GM21825 (cell line): Measurements from ENCODE around the gene PRKCZ.
"Not testable (repeated sequence)": the region's sequence is repeated elsewhere in the genome, so short reads cannot be mapped to it uniquely, and the experiment has no call there.

Experiments used
- ATAC-seq: cut with Tn5 transposase; IDR thresholded peaks from one replicate; pipeline ENCODE4 v1.9.1; 2021; ENCODE audit warnings: mild to moderate bottlenecking, moderate library complexity; ENCODE audit not compliant: unreplicated experiment

The PRKCZ gene

GRCh38 chr1:2147869-2148268 is 97.7 kb downstream of the PRKCZ start:
- not testable (repeated sequence) for ATAC-seq

DNA sequence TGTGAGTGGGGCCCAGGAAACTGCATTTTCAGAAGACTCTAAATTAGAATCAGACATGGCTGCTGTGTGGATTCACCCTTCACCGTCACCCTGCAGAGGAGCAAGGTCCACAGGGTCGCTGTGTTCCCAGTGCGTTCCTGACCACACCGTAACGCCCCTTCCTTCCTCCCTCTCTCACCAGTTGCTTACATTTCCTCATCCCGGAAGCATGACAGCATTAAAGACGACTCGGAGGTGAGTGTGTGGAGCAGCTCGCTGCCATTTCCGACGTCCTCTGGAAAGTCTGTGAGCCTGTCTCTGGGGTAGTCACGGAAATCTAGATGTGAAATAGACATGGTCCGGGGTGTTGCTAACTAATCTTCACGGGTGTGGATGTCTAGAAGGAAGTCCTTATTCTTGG is 98.5 kb downstream of the PRKCZ start:
- ATAC-seq, result no peak

- no peak for ATAC-seq
These were observed 100.6 kb downstream of the PRKCZ start for GRCh38 chr1:2150801-2151200.

GRCh38 chr1:2151252-2151651 is 101.0 kb downstream of the PRKCZ start:
- ATAC-seq, result no peak

- no peak for ATAC-seq
These were observed 101.7 kb downstream of the PRKCZ start for GRCh38 chr1:2151911-2152310.

GRCh38 chr1:2152954-2153353 is 102.7 kb downstream of the PRKCZ start:
- no peak for ATAC-seq

GRCh38 chr1:2154022-2154421 is 103.8 kb downstream of the PRKCZ start:
- no peak for ATAC-seq

GRCh38 chr1:2155147-2155598 is 105.0 kb downstream of the PRKCZ start:
- no peak for ATAC-seq

DNA sequence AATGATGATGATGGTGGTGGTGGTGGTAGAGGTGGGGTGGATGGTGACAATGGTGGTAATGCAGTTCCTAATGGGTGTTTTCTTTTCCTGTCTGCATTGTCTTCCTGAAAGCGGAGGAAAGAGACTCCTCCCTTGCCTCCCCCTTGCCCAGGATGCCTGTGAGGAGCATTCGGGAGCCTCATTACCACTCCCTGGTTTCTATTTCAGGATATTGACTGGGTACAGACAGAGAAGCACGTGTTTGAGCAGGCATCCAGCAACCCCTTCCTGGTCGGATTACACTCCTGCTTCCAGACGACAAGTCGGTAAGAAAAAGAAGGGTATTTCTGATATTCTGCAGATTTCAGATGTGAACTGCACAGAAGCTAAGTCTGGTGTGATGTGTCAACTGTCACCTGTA is 105.6 kb downstream of the PRKCZ start:
- ATAC-seq, result no peak

DNA sequence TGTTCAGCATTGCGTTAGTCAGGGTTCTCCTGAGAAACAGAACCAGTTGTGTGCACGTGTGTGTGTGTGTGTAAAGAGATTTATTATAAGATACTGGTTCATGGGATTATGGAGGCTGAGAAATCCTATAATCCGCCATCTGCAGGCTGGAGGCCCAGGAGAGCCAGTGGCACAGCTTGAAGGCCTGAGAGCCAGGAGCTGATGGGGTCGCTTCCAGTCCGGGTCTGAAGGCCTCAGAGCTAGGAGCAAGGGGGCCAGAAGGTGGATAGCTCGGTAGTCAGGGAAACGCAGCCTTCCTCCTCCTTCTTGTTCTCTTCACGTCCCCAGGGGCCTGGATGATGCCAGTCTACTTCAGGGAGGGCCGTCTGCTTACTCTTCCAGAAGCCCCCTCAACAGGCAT is 106.7 kb downstream of the PRKCZ start:
- no peak for ATAC-seq

GRCh38 chr1:2157856-2158255 is 107.6 kb downstream of the PRKCZ start:
- ATAC-seq, result no peak

DNA sequence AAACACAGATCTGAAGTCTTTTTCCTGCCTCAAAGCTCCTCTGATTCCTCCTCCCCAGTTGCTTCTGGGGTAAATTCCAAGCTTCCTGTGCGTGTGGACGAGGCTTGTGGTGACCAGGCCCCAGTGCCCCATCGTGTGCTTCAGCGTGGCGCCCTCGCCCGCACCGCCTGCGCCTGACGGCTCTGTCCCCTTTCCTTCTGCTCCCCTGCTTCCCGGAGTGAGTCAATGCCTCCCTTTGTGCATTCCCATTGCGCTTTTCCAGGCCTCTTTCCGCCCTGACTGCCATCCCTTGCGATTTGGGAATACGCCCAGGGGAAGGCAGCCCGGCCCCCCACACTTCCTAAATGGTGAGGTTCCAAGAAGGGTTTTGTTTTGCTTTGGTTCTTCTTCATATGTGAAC is 108.1 kb downstream of the PRKCZ start:
- no peak for ATAC-seq

- no peak for ATAC-seq
These were observed 108.9 kb downstream of the PRKCZ start for GRCh38 chr1:2159124-2159523.

DNA sequence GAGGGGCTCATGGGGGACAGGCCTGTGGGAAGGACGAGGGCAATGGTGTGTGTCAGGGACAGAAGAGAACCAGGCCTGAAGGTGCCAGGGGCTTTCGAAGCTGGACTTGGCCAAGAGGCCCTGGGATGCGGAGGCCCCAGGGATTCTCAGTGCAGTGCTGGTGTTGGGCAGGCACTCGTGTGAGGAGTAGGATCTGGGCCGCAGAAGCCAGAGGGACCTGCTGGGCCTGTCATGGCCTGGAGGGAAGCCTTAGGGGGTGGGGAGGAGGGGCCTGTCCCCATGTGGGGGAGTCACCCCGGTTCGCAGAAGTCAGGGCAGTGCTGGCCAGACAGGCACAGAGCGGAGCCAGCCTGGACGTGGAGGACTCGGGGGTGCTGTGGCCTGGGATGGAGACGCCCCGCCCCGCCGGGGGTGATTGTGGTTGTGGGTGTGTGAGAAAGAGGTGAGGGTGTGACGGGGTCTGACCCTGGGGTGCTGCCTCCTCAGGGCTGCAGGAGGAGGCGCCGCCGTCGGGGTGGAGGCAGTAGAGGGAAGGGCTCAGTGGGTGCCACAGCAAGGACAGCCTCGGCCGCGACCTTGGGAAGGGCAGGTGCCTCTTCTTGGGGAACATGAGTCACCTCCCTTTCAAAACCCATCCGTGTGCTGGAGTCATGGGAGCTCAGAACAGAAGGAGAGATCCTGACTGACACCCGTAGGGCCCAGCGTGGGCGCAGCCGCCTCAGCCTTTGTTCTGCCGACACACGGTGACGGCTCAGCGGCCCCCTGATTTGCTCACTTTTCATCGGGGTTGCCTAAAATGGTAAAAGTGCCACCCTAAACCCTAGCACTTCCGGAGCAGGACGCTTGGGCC is 110.5 kb downstream of the PRKCZ start:
- ATAC-seq, result no peak

GRCh38 chr1:2163205-2163604 is 113.0 kb downstream of the PRKCZ start:
- no peak for ATAC-seq

DNA sequence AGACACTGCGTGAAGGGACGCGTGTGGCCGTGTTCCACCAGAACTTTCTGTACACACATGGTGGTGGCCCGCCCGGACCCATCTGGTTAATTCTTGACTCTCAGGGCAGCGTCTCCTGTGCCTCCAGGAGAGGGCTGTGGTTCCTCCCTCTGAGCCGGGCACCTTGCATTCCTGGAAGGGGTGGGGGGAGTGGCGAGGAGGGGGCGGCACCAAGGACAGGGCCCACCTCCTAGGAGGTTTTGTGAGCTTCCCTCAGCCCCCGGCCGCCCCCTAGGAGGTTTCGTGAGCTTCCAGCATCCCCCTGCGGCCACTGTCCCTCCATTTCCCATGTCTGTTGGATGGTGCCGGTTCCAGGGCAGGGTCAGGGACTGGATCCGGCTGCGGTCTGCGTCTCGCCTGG is 115.4 kb downstream of the PRKCZ start:
- no peak for ATAC-seq

- no peak for ATAC-seq
These were observed 116.0 kb downstream of the PRKCZ start for GRCh38 chr1:2166254-2166653.

- no peak for ATAC-seq
These were observed 116.5 kb downstream of the PRKCZ start for GRCh38 chr1:2166695-2167094.

GRCh38 chr1:2168090-2168489 is 117.9 kb downstream of the PRKCZ start:
- ATAC-seq, result no peak

GRCh38 chr1:2168535-2168934 is 118.3 kb downstream of the PRKCZ start:
- no peak for ATAC-seq

DNA sequence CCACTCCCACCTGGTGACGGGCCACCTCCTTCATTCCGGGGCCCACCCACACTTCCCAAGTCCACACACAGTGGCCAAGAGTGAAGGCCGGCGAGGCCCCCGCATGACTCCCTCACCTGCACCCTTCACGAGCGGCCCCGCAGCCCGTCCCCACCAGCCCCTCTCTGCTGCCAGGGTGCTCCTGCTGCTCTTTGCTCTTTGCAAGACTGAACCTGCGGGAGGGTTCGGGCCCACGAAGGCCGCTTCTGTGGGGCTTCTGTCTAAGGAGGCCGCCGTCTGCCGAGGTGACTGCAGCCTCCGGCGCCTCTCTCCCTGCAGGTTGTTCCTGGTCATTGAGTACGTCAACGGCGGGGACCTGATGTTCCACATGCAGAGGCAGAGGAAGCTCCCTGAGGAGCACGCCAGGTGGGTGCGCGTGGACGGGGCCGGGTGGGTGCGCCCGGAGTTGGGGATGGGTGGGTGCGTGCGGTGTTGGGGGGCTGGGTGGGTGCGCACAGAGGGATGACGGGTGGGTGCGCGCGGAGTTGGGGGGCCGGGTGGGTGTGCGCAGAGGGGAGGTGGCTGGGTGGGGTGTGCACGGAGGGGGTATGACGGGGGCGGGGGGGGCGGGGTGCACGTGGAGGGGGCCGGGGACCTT is 119.1 kb downstream of the PRKCZ start:
- no peak for ATAC-seq

- ATAC-seq, result no peak
These were observed 120.0 kb downstream of the PRKCZ start for GRCh38 chr1:2170211-2170610.
